HEK293 (cell line): ENCODE measurements around the gene DDB1.

Source experiments
- CTCF ChIA-PET: fragments of 350-600 bp; formaldehyde crosslinking; extraction: SDS; loops from one replicate; lab custom pipeline; 2021; ENCODE audit warnings: antibody characterized with exemption; lab: Yijun Ruan, JAX
- POLR2A ChIA-PET: fragments of 300-600 bp; formaldehyde crosslinking; extraction: SDS; loops from one replicate; lab custom pipeline; 2020; ENCODE audit warnings: antibody characterized with exemption, inconsistent platforms; lab: Yijun Ruan, JAX
- H3K27ac ChIP-seq: fragments of 200-500 bp; sonication (Bioruptor generic); 2 replicates; pipeline ENCODE4 v1.5.1; 2014; ENCODE audit warnings: low read depth, low read length, control low read depth, inconsistent platforms; ENCODE audit errors: extremely low read depth
- H3K36me3 ChIP-seq, 2 experiments: fragments of 200-500 bp in 1 of 2; sonication (Bioruptor generic) in 1 of 2; 1 replicate in 1 of 2; 2 replicates in 1 of 2; pipeline ENCODE4 v1.5.1; 2014 to 2017; ENCODE audit warnings: inconsistent platforms in 2 of 2, low read length in 2 of 2; ENCODE audit not compliant: control insufficient read depth in 2 of 2, insufficient read depth in 1 of 2
- H3K4me1 ChIP-seq: fragments of 200-500 bp; sonication (Bioruptor generic); 2 replicates; pipeline ENCODE4 v1.5.1; 2014; ENCODE audit warnings: mild to moderate bottlenecking, low read length, inconsistent platforms; ENCODE audit not compliant: control insufficient read depth, insufficient read depth
- H3K4me3 ChIP-seq: 2 replicates; pipeline ENCODE4 v1.5.1; 2011; ENCODE audit warnings: low read depth, mild to moderate bottlenecking, control low read depth, low read length, moderate library complexity
- H3K9me3 ChIP-seq: fragments of 200-500 bp; sonication (Bioruptor generic); 2 replicates; pipeline ENCODE4 v1.5.1; 2014; ENCODE audit warnings: low read depth, low read length, inconsistent platforms; ENCODE audit not compliant: control insufficient read depth, insufficient read depth
- GLI2 ChIP-seq: fragments of 450-650 bp; formaldehyde crosslinking; IDR thresholded peaks from 2 replicates; pipeline ENCODE4; 2017; ENCODE audit warnings: missing biosample characterization, missing genetic modification characterization, low read depth, borderline replicate concordance
- RBAK ChIP-seq: fragments of 450-650 bp; formaldehyde crosslinking; IDR thresholded peaks from 2 replicates; pipeline ENCODE4 v1.5.1; 2016; ENCODE audit warnings: missing biosample characterization, missing genetic modification characterization
- REPIN1 ChIP-seq: fragments of 450-650 bp; formaldehyde crosslinking; IDR thresholded peaks from 2 replicates; pipeline ENCODE4 v1.5.1; 2017; ENCODE audit warnings: missing biosample characterization, missing genetic modification characterization, low read depth
- WT1 ChIP-seq: fragments of 450-650 bp; formaldehyde crosslinking; IDR thresholded peaks from 2 replicates; pipeline ENCODE4 v1.5.1; 2016; ENCODE audit warnings: missing biosample characterization, missing genetic modification characterization
- ZBTB20 ChIP-seq: fragments of 450-650 bp; formaldehyde crosslinking; IDR thresholded peaks from 2 replicates; pipeline ENCODE4 v1.5.1; 2016; ENCODE audit warnings: missing biosample characterization, missing genetic modification characterization
- ZBTB7A ChIP-seq: fragments of 450-650 bp; formaldehyde crosslinking; IDR thresholded peaks from 2 replicates; pipeline ENCODE4 v1.5.1; 2016; ENCODE audit warnings: low read depth, missing biosample characterization, missing genetic modification characterization
- ZNF132 ChIP-seq: fragments of 450-650 bp; formaldehyde crosslinking; IDR thresholded peaks from 2 replicates; pipeline ENCODE4 v1.5.1; 2017; ENCODE audit warnings: missing biosample characterization, missing genetic modification characterization, borderline replicate concordance
- ZNF530 ChIP-seq: fragments of 450-650 bp; formaldehyde crosslinking; IDR thresholded peaks from 2 replicates; pipeline ENCODE4 v1.5.1; 2016; ENCODE audit warnings: low read depth, missing biosample characterization, missing genetic modification characterization
- ZNF654 ChIP-seq: fragments of 450-650 bp; formaldehyde crosslinking; IDR thresholded peaks from 2 replicates; pipeline ENCODE4 v1.5.1; 2016; ENCODE audit warnings: low read depth, missing biosample characterization, missing genetic modification characterization
- ZNF658 ChIP-seq: fragments of 450-650 bp; formaldehyde crosslinking; IDR thresholded peaks from 2 replicates; pipeline ENCODE4; 2016; ENCODE audit warnings: missing biosample characterization, missing genetic modification characterization
- ZNF670 ChIP-seq: fragments of 450-650 bp; formaldehyde crosslinking; IDR thresholded peaks from 2 replicates; pipeline ENCODE4 v1.5.1; 2016; ENCODE audit warnings: missing biosample characterization, missing genetic modification characterization, low read depth
- ZNF768 ChIP-seq: fragments of 450-650 bp; formaldehyde crosslinking; IDR thresholded peaks from 2 replicates; pipeline ENCODE4 v1.5.1; 2018; ENCODE audit warnings: missing biosample characterization, mild to moderate bottlenecking, missing genetic modification characterization
- ZNF776 ChIP-seq: fragments of 450-650 bp; formaldehyde crosslinking; IDR thresholded peaks from 2 replicates; pipeline ENCODE4 v1.5.0; 2017; ENCODE audit warnings: missing biosample characterization, missing genetic modification characterization, borderline replicate concordance
- ZSCAN16 ChIP-seq: fragments of 450-650 bp; formaldehyde crosslinking; IDR thresholded peaks from 2 replicates; pipeline ENCODE4 v1.5.1; 2016; ENCODE audit warnings: missing biosample characterization, missing genetic modification characterization
- TF ChIP-seq, protein P1 (sequence below): fragments of 450-650 bp; formaldehyde crosslinking; IDR thresholded peaks from 2 replicates; pipeline ENCODE4; 2016; ENCODE audit warnings: missing biosample characterization, missing genetic modification characterization
- TF ChIP-seq, protein P2 (sequence below): fragments of 450-650 bp; formaldehyde crosslinking; IDR thresholded peaks from 2 replicates; pipeline ENCODE4 v1.5.1; 2016; ENCODE audit warnings: missing biosample characterization, missing genetic modification characterization
- TF ChIP-seq, protein P3 (sequence below): fragments of 450-650 bp; formaldehyde crosslinking; IDR thresholded peaks from 2 replicates; pipeline ENCODE4 v1.5.1; 2016; ENCODE audit warnings: missing biosample characterization, missing genetic modification characterization

DDB1 gene

DNA sequence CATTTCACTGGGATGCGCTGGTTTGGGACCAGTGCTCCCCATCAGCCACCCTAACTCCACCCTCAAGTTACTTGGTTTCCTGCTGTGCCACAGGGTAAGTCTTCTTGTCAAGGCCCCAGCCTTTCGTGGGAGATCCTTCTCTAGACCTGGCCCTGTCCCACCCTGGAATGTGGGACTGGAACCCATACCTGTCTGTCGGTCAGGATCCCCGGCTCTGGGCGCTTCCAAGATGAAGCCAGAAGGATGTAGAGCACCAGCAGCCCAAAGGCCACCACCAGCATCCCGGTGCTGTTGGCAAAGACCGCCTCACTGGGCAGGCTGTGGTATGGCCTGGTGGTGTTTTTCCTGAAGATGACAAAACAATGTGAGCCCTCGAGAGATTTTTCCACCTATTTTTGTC lies 17.9 kb upstream of the DDB1 start (continued):
- no peak for TF ChIP-seq ZNF530 (tag by site-specific recombination)
- TF ChIP-seq, all 188 proteins: peak for 0

DNA sequence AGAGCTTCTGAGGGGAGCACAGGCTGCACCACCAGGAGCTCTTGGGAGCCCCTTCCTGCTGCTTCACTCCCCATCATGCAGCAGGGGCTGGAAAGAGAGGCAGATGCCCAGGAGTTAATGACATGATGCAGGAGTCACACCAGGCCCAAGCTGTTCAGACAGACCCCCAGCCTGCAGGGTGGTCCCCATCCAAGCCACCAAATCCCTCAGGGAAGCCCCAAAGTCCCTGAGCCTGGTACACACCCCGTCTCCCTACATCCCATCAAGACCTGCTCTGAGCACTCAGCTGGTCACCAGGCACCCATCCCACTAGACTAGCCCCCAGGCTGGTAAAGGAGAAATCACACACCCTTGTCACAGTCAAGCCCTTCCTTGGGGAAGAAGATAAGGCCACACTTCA lies 17.4 kb upstream of the DDB1 start:
- Histone ChIP-seq H3K4me1 (no peaks in the 10 kb centered on the region), H3K36me3 (peaks cover 0 to 74% of the 10 kb centered on the region in 2 experiments; a peak in 2 of 3 replicates), H3K27ac (no peak overlapping the region), H3K9me3 (no peaks in the 10 kb centered on the region), H3K4me3 (no peak overlapping the region)
- POLR2A ChIA-PET = interaction anchor here (3.4 kb wide), 1 partner anchor 10 kb away, joined by 37 read pairs; the partner anchor contains the start of genes CYB561A3 and TMEM138
- CTCF ChIA-PET = interaction anchor here (0.8 to 3.4 kb wide), 3 partner anchors 11 to 35 kb away, joined by 3 to 23 read pairs (median 12); no protein-coding TSS in a partner anchor
- no peak for TF ChIP-seq ZNF768 (tag by site-specific recombination)
- TF ChIP-seq REPIN1 = no peak
- TF ChIP-seq, protein P1, sequence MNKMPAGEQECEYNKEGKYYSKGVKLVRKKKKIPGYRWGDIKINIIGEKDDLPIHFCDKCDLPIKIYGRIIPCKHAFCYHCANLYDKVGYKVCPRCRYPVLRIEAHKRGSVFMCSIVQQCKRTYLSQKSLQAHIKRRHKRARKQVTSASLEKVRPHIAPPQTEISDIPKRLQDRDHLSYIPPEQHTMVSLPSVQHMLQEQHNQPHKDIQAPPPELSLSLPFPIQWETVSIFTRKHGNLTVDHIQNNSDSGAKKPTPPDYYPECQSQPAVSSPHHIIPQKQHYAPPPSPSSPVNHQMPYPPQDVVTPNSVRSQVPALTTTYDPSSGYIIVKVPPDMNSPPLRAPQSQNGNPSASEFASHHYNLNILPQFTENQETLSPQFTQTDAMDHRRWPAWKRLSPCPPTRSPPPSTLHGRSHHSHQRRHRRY (tag by site-specific recombination) = no peak
- no peak for TF ChIP-seq ZSCAN16
- no peak for TF ChIP-seq WT1 (tag by site-specific recombination)
- TF ChIP-seq, protein P2, sequence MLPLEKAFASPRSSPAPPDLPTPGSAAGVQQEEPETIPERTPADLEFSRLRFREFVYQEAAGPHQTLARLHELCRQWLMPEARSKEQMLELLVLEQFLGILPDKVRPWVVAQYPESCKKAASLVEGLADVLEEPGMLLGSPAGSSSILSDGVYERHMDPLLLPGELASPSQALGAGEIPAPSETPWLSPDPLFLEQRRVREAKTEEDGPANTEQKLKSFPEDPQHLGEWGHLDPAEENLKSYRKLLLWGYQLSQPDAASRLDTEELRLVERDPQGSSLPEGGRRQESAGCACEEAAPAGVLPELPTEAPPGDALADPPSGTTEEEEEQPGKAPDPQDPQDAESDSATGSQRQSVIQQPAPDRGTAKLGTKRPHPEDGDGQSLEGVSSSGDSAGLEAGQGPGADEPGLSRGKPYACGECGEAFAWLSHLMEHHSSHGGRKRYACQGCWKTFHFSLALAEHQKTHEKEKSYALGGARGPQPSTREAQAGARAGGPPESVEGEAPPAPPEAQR (tag by site-specific recombination) = no peak
- no peak for TF ChIP-seq ZNF776 (tag by site-specific recombination)
- no peak for TF ChIP-seq ZNF654 (tag by site-specific recombination)
- no peak for TF ChIP-seq ZBTB20 (tag by site-specific recombination)
- TF ChIP-seq ZBTB7A (tag by site-specific recombination) = no peak
- TF ChIP-seq ZNF530 (tag by site-specific recombination) = no peak

DNA sequence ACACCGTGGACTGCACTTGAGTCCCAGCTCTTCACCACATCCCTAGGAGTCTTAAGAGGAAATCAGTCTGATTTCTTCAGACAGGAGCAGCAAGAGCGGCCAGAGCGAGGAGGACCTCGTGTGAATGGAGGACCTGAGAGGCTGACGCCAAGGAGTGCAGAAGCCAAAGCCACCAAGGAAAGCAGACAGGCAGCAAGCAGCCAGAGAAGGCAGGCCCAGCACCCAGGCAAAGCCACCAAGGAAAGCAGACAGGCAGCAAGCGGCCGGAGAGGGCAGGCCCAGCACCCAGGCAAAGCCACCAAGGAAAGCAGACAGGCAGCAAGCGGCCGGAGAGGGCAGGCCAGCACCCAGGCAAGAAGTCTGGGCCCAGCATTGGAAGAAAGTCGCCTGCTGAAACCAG lies 17.0 kb upstream of the DDB1 start:
- peaks cover 0 to 79% of the 10 kb centered on the region in 2 experiments; a peak in 2 of 3 replicates for H3K36me3 ChIP-seq
- no peaks in the 10 kb centered on the region for H3K9me3 ChIP-seq
- no peak overlapping the region for H3K4me3 ChIP-seq
- no peak for TF ChIP-seq GLI2
- TF ChIP-seq RBAK (tag by site-specific recombination) = no peak
- no peak for TF ChIP-seq ZNF670 (tag by site-specific recombination)
- TF ChIP-seq, protein P3, sequence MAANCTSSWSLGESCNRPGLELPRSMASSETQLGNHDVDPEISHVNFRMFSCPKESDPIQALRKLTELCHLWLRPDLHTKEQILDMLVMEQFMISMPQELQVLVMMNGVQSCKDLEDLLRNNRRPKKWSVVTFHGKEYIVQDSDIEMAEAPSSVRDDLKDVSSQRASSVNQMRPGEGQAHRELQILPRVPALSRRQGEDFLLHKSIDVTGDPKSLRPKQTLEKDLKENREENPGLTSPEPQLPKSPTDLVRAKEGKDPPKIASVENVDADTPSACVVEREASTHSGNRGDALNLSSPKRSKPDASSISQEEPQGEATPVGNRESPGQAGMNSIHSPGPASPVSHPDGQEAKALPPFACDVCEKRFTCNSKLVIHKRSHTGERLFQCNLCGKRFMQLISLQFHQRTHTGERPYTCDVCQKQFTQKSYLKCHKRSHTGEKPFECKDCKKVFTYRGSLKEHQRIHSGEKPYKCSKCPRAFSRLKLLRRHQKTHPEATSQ (tag by site-specific recombination) = no peak
- TF ChIP-seq ZNF132 = no peak
- TF ChIP-seq ZNF658 = no peak
- H3K27ac ChIP-seq = no peak overlapping the region
- POLR2A ChIA-PET = interaction anchor here (3.4 kb wide), 1 partner anchor 10 kb away, joined by 37 read pairs; the partner anchor contains the start of genes CYB561A3 and TMEM138
- CTCF ChIA-PET = interaction anchor here (0.6 to 3.4 kb wide), 4 partner anchors 11 to 35 kb away, joined by 3 to 23 read pairs (median 8); no protein-coding TSS in a partner anchor
- no peaks in the 10 kb centered on the region for H3K4me1 ChIP-seq
